HG03139 (cell line): ENCODE measurements around the gene NDUFS2.

Experiments used
- ATAC-seq: cut with Tn5 transposase; IDR thresholded peaks from one replicate; pipeline ENCODE4 v1.9.1; 2021; ENCODE audit not compliant: unreplicated experiment

Gene NDUFS2

DNA sequence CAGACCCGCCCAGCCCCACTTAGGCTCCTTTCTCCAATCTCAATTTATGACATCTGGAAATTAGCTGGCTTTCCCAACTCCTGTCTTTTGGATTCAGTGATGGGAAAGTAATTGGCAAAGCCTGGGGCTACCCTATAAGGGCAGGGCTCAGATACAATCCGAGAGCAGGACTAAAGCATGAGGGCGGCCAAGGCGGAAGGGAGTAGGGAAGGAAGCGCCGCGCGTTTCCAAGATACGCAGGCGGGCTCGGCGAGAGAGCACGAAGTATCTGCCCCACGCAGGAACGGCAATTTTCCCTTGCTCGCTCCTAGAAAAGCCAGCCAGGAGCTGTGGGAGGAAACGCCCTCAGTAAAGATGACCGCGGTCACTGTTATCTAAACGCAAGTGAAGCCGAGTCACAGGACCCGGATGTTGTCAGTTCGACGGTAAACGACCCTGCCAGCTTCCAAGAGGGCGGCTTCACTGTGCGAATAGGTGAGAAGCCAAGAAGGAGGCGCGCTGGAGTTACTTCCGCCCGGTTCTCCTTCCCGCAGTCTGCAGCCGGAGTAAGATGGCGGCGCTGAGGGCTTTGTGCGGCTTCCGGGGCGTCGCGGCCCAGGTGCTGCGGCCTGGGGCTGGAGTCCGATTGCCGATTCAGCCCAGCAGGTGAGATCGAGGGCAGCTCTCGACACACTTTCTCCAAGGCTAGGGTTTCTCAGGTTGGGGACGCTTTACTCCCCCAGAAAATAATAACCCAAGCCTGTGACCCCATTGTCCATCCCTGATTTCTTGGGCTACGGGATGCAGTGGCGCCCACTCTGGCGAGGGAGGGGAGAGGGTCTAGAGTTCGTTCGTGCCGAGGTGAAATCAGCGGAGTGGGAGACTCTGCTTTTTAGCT is at the start of gene NDUFS2:
Gene NDUFS2, plus strand, starts transcription at position 532 of the 877 bp plus-strand sequence. Its CDS starts 19 bp downstream, at position 551.
- peak; percentile 97 for ATAC-seq

DNA sequence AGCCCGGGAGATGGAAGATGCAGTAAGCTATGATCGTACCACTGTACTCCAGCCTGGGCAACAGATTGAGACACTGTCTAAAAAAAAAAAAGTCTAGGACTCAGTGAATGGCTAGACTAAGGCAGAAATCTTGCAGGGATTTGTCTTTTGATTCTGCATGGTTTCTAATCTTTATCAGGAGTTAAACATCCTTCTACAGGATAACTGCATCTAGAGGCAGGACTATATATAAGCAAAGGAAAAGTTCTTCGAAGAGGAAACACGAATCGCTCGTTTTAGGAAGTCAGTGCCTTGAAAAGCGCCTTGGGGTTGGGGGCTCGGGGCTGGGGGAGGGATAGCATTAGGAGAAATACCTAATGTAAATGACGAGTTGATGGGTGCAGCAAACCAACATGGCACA is 49.0 kb upstream of the NDUFS2 start:
- no peak for ATAC-seq

DNA sequence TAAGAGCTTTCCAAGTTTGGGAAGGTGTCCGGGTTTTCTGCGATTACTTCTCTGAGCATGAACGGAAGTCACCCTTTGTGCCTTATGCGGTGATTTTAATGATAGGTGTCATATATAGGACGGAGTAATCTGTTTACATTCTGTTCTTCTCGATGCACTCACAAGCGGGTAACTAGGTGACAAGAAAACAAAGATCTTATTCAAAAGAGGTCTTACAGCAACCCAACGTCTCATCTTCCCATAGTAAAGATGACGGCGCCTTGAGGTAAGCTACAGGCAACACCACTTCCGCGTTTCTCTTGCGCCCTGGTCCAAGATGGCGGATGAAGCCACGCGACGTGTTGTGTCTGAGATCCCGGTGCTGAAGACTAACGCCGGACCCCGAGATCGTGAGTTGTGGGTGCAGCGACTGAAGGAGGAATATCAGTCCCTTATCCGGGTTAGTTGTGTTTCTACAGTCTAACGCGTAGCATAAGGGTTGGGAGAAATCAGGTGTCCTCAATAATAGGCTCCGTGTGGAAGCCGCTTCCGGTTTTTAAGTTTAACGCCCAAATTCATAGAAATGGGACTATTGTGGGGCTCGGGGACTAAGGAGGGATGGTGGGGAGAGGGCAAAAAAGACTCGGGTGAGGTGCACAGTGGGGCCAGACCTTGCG is 48.4 kb upstream of the NDUFS2 start, which contains the start of gene UFC1:
Gene UFC1, plus strand, starts transcription at position 297 of the 656 bp plus-strand sequence. Its CDS starts 20 bp downstream, at position 317.
- peak; percentile 74 for ATAC-seq

DNA sequence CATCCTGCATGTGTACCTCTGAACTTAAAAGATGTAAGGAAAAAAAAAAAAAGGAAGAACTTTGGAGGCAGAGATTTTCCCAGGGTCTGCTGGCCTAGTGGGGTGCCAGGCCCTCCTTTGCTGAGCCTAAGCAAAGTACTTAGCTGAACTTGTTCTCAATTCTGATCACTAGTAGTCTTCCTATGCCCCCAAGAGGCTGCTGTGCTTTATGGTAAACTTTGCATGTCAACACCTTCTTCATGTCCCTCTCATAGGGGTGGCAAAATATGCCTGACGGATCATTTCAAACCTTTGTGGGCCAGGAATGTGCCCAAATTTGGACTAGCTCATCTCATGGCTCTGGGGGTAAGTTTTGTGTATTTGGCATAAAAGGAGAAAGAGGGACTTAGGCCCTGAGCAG is 44.3 kb upstream of the NDUFS2 start:
- no peak for ATAC-seq

DNA sequence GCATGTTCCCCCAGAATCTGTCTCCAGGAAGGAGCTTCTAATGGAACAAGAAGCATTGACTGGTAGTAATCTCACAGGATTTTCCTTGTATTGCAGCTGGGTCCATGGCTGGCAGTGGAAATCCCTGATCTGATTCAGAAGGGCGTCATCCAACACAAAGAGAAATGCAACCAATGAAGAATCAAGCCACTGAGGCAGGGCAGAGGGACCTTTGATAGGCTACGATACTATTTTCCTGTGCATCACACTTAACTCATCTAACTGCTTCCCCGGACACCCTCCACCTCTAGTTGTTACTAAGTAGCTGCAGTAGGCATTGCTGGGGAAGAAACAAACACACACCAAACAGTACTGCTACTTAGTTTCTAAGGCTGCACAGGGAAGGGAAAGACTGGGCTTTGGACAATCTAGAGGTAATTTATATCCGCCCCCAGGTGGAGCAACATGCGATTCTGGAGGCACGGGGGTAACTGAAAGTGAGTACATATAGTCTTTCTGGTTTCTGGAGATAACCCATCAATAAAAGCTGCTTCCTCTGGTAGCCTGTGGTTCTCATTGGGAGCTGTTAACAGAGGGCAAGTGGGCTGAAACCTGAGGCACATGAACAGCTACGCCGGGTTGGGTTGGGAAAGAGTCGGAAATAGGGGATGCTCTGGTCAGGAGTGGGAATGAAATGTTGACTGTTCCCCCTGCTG is 43.7 kb upstream of the NDUFS2 start:
- ATAC-seq = no peak

DNA sequence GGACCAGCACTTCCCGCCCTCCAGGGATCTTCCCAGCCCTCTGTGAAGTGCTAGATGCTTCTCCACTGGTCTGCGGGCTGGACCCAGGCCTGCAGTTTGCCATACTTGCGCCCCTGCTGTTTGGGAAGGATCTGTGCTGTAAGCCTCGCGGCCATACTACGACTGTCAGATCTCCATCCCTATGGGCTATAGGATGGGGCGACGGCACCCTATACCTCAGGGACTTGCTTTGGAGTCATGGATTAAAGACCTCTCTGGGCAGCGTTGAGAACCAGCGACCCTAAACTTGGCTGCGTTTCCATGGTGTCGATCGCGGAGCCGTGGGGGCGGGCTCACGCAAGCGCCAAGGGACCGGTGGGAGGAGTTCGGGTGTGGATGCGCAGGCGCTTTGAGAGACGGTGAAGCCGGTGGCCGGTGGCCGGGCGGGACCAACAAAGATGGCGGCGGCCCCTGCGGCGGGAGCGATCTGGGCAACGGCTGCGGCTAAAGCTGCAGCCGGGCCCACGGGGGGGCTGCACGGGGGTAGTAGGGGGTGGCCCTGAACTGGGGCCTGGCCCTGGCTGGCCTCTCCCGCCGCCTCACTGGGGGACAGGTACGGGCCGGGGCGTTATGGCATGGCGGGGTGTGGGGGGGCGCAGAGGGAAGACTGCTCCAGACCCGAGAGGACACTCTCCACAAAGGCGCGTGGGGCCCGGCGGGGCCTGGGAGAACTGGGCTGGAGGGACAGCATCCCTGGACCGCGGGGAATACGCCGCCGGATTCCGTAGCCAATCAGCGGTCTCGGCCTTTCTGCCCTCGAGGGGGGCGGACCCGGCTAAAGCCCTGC is 42.9 kb upstream of the NDUFS2 start, which contains the start of gene USP21:
Gene USP21, plus strand, starts transcription at position 414 of the 826 bp plus-strand sequence. CDS start 1,141 bp downstream, outside the sequence.
- peak; percentile 75 for ATAC-seq

DNA sequence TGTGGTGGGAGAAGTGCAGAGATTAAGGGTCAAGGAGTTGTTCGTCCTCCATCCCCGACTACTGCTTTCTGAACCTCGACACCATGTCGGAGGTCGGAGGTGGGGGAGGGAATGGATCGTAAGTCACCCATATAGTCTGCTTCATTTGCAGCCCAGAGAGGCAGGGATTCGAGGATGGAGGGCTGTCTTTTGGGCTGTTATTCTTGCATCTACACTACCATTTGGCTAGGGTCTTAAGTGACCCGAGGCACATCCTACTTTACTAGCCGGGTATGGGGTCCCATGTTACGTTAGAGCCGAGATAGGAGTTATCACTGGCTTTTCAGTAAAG is 42.3 kb upstream of the NDUFS2 start:
- ATAC-seq = no peak

DNA sequence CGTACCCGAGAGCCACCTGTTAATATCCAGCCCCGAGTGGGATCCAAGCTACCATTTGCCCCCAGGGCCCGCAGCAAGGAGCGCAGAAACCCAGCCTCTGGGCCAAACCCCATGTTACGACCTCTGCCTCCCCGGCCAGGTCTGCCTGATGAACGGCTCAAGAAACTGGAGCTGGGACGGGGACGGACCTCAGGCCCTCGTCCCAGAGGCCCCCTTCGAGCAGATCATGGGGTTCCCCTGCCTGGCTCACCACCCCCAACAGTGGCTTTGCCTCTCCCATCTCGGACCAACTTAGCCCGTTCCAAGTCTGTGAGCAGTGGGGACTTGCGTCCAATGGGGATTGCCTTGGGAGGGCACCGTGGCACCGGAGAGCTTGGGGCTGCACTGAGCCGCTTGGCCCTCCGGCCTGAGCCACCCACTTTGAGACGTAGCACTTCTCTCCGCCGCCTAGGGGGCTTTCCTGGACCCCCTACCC is 41.5 kb upstream of the NDUFS2 start:
- ATAC-seq = no peak

DNA sequence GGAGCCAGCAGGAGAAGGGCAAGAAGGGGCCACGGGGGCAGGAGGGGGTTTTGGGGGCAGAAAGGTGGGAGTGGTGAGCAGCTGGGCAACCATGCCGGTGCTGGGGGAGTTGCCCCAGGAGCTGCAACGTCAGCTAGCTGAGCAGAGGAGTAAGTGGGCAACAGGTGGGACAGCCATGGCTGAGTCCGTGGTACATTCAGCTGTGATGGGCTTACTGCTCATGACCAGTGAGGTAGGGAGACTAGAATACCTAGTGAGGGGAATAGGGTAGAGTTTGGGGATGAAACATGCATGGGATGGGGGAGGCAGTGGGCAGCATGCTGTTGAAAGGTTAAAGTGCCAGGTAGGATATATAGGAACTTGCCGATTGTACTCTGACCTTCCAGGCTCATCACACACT is 40.5 kb upstream of the NDUFS2 start:
- no peak for ATAC-seq

DNA sequence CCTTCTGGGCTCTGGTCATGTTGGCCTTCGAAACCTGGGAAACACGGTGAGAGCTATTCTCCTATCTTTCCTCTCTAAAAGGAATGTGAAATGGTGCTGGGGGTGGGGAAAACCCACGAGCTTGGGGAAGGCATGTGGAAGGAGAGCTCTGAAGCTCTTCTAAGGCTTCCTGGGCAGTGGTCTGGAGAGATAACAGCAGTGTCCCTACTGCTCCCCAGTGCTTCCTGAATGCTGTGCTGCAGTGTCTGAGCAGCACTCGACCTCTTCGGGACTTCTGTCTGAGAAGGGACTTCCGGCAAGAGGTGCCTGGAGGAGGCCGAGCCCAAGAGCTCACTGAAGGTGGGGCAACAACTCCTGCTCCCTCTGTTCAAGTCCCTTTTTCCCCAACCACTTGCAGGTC is 40.1 kb upstream of the NDUFS2 start:
- ATAC-seq = no peak

DNA sequence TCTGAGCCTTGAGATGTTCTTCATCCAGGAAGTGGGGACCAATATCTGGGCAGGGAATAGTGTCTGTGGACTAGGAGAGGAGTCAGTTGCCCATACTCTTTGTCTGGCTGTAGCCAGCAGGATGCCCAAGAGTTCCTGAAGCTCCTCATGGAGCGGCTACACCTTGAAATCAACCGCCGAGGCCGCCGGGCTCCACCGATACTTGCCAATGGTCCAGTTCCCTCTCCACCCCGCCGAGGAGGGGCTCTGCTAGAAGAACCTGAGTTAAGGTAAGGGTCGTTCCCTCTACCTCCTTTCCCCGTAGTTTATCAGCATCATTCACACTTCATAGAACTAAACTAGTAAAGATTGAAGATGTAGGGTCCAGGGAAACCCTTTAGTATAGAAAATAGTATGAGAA is 39.4 kb upstream of the NDUFS2 start:
- no peak for ATAC-seq

DNA sequence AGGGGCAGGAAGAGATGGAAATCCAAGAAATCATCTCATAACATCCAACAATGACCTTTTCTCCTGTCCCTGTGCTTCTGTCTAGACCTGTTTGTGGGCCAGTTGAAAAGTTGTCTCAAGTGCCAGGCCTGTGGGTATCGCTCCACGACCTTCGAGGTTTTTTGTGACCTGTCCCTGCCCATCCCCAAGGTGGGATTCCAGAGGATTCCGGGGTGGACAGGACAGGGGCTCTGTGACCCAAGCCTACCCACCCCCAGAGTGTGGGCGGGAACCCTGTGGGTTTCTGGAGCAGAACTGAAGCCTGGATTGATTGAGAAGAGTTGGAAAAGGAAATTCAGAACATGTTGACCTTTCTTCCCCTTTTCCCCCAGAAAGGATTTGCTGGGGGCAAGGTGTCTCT is 38.4 kb upstream of the NDUFS2 start:
- ATAC-seq = no peak

DNA sequence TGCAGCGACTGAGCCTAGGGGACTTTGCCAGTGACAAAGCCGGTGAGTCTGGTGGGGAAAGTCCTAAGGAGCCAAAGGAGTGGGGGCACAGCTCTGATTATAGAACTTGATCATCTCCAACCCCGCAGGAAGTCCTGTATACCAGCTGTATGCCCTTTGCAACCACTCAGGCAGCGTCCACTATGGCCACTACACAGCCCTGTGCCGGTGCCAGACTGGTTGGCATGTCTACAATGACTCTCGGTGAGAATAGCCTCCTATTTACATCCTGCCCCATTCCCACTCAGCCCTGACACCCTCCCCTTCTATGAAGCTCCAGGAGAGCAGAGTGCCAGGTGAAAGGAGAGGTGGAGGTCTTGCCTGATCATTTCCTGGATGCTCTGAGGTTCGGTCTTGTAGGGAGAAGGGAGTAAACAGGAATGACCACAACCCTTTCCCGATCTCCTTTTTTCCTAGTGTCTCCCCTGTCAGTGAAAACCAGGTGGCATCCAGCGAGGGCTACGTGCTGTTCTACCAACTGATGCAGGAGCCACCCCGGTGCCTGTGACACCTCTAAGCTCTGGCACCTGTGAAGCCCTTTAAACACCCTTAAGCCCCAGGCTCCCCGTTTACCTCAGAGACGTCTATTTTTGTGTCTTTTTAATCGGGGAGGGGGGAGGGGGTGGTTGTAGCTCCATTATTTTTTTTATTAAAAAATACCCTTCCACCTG is 37.1 kb upstream of the NDUFS2 start:
- no peak for ATAC-seq

DNA sequence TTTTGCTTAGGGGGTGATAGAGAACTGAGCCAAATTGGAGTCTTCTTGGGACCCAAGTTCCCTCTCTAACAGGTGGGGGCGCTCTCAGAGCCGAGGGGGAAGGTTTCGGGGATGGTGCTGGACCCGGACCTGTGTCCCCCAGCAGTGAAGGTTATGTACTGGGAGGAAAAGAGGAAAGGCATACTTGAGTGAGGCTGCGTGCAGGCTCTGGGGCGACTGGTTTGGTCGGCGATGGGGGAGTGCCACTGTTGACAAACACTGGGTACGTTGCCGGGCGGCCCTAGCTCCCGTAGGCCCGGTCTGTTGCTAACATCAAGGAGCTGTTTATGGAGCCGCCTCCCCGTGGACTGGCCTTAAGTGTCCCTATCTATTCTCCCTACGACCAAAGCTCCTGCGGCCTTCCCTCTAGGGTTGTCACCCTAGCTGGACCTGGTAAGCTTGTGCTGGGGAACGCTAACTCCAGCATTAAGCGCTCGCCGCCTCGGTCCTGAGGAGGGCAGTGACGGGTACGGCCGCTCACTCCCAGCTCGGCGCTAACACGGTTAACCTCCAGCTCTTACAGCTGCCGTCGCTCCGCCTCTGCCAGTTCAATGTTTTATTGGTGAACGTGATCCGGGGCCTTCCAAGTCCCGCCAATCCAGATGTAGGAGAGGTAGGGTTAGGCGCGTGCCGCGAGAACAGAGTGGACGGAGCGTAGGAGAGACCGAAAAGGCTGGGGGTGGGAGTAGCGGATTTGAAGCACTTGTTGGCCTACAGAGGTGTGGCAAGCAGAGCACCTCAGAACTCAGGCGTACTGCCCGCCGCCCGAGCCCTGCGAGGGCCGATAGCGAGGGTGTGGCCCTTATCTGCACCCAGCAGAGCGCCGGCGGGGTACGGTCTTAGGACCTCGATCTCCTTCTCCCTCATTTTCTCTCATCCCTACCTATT is 36.2 kb upstream of the NDUFS2 start, which contains the start of gene PPOX:
Gene PPOX, plus strand, starts transcription at position 685 of the 927 bp plus-strand sequence. CDS start 422 bp downstream, outside the sequence.
- ATAC-seq = peak; percentile 92

DNA sequence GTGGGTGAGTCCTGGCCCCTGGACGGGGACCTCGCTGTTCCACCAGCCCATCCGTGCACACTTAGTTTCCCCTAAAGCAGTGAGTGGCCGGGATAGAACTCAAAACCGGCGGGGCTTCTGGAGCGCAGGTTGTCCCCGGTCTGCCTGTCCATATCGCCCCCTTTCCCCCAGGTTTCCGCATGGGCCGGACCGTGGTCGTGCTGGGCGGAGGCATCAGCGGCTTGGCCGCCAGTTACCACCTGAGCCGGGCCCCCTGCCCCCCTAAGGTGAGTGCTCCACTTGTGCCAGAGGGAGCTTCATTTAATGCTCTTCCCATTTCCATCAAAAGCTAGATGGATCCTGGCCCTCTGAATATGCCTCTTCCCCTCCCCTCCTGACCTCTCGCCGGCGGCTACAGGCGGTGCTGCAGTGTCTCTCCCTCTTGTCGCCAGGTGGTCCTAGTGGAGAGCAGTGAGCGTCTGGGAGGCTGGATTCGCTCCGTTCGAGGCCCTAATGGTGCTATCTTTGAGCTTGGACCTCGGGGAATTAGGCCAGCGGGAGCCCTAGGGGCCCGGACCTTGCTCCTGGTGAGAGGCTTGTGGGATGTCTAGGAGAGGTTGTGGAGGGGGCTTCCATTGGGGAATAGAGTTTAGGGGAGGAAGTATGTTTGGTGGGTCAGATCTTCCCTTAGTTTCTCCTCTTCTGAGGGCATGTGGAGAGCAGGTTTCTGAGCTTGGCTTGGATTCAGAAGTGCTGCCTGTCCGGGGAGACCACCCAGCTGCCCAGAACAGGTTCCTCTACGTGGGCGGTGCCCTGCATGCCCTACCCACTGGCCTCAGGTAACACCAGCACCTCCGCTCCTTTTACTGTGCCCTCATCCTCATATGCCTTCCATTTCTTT is 35.3 kb upstream of the NDUFS2 start:
- ATAC-seq = no peak

DNA sequence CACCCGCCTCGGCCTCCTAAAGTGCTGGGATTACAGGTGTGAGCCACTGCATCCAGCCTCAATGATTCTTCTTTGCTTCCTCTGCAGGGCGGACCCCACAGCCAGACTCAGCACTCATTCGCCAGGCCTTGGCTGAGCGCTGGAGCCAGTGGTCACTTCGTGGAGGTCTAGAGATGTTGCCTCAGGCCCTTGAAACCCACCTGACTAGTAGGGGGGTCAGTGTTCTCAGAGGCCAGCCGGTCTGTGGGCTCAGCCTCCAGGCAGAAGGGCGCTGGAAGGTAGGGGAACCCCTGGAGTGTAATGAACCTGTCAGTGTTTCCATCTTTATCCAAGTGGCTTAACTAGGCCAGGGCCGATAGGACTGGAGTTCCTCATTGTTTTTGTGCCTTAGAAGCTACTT is 33.3 kb upstream of the NDUFS2 start:
- no peak for ATAC-seq

DNA sequence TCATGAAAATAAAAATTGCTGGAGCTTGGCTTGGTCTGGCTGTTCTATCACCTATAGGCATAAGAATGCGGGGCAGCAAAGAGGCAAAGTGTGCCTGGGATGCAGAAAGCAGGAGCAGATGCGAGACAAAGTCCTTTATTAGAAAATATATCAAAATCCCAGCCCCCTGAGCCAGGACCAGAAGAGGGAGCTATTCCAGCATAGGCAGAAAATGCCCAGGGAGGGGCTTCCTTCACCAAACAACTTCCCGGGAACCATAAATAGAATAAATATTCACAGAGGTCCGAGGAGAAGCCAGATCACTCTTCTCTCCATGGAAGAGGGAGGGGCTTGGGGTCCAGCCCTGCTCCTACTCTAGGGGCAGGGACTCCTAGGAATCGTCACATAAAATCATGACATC is 31.0 kb upstream of the NDUFS2 start:
- no peak for ATAC-seq

DNA sequence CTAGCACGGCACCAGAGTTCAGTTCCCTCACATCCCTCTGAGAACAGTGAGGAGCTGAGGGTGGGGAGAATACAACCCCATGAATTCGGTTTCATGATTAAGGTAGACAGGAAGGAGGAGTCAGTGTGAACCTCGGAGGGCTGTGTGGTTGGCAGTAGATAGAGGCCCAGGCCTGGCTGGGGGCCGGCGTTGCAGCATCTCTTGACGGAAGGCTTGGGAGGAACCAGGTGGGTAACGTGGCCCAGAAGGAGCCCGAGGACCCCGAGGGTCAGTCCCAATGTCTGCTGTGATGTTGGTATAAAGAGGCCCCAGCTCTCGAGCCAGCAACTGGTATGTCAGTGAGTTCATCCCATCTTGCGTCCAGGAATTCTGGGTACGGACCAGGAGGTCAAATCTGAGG is 30.5 kb upstream of the NDUFS2 start:
- no peak for ATAC-seq
